HCT116 (cell line): ENCODE results near the gene LYSMD4. TPM values are rescaled to one million over a fixed set of nuclear protein-coding genes. Genes with fewer than 3 reads are reported as not detected.
A peak's percentile ranks its signal among the peaks of the same experiment; 100 is the strongest.

Experiments
- ATAC-seq: fragments of 200-7000 bp; cut with Tn5 transposase; 2 replicates; pipeline ENCODE4 v1.9.1; 2020; ENCODE audit warnings: mild to moderate bottlenecking, moderate library complexity
- BruUV-seq: library from RNA; stranded (reverse); fragments of 400-500 nt; replicated peaks from 2 replicates; lab custom pipeline; 2021; lab: Mats Ljungman, UMichigan
- CTCF ChIA-PET: fragments of 300-600 bp; sonication (Branson Sonifier 250); formaldehyde crosslinking; loops from one replicate; lab custom pipeline; 2021; ENCODE audit warnings: antibody characterized with exemption; lab: Charles Lee
- POLR2A ChIA-PET: fragments of 300-600, 350-600 bp; sonication (Branson Sonifier 250); formaldehyde crosslinking; loops from one replicate; lab custom pipeline; 2021; ENCODE audit warnings: antibody characterized with exemption; lab: Charles Lee
- RAD21 ChIA-PET, 2 experiments: fragments of 300-600 bp; sonication (Branson Sonifier 250); formaldehyde crosslinking; loops; one replicate each; lab custom pipeline; 2023; ENCODE audit warnings: low total read pairs in 2 of 2; ENCODE audit not compliant: uncharacterized antibody in 2 of 2, unreplicated experiment in 2 of 2, low non-redundant PET in 1 of 2; lab: Charles Lee
- DNase-seq: peaks from one replicate; pipeline ENCODE4 v3.0.0-alpha.2; 2010; ENCODE audit warnings: low read depth, low spot score
- H2AFZ ChIP-seq: fragments of 200-600 bp; shearing (Covaris generic), sonication (generic); 2 replicates; pipeline ENCODE4 v1.6.1; 2017; ENCODE audit warnings: low read depth, mixed run types, mixed read lengths, antibody characterized with exemption, low read length; ENCODE audit not compliant: poor library complexity, severe bottlenecking
- H3K27ac ChIP-seq: 2 replicates; pipeline ENCODE4 v1.5.1; 2012; ENCODE audit warnings: low read depth, low read length
- H3K27me3 ChIP-seq: fragments of 200-600 bp; sonication (generic); 2 replicates; pipeline ENCODE4 v1.6.1; 2016; ENCODE audit warnings: mixed run types, low read length, mixed read lengths; ENCODE audit not compliant: insufficient read depth
- H3K36me3 ChIP-seq, 2 experiments: fragments of 200-500 bp in 1 of 2; fragments of 200-600 bp in 1 of 2; sonication (Bioruptor generic) in 1 of 2; sonication (generic) in 1 of 2; 2 replicates each; pipeline versions ENCODE4 v1.5.1 to v1.6.1; 2014 to 2016; ENCODE audit warnings: low read length in 2 of 2, inconsistent platforms in 1 of 2, mixed read lengths in 1 of 2, mixed run types in 1 of 2; ENCODE audit not compliant: insufficient read depth in 2 of 2, control insufficient read depth in 1 of 2
- H3K4me1 ChIP-seq, 2 experiments: fragments of 200-600 bp in 1 of 2; sonication (generic) in 1 of 2; 2 replicates each; pipeline versions ENCODE4 v1.5.1 to v1.6.1; 2012 to 2017; ENCODE audit warnings: low read length in 2 of 2, inconsistent platforms in 1 of 2, mild to moderate bottlenecking in 1 of 2, mixed read lengths in 1 of 2, mixed run types in 1 of 2, moderate library complexity in 1 of 2; ENCODE audit not compliant: insufficient read depth in 2 of 2, control insufficient read depth in 1 of 2
- H3K4me2 ChIP-seq: fragments of 200-600 bp; sonication (generic); 2 replicates; pipeline ENCODE4 v1.6.1; 2017; ENCODE audit warnings: mixed run types, low read length, mixed read lengths
- H3K4me3 ChIP-seq, 2 experiments: fragments of 200-600 bp in 1 of 2; sonication (generic) in 1 of 2; replicated peaks in 1 of 2; 2 replicates each; pipeline ENCODE4 v1.5.1; 2011 to 2016; ENCODE audit warnings: low read length in 2 of 2, control low read depth in 1 of 2, low read depth in 1 of 2, mild to moderate bottlenecking in 1 of 2, mixed read lengths in 1 of 2, mixed run types in 1 of 2
- H3K79me2 ChIP-seq: fragments of 200-600 bp; sonication (generic); 2 replicates; pipeline ENCODE4 v1.6.1; 2017; ENCODE audit warnings: mild to moderate bottlenecking, mixed run types, low read length, moderate library complexity, mixed read lengths; ENCODE audit not compliant: insufficient read depth
- H3K9ac ChIP-seq: fragments of 200-600 bp; sonication (generic); 2 replicates; pipeline ENCODE4 v1.6.1; 2016; ENCODE audit warnings: low read length, mixed read lengths
- H3K9me2 ChIP-seq: fragments of 200-600 bp; sonication (generic), shearing (Covaris generic); 2 replicates; pipeline ENCODE4 v1.6.1; 2017; ENCODE audit warnings: mixed run types, mild to moderate bottlenecking, moderate library complexity; ENCODE audit not compliant: insufficient read depth
- H3K9me3 ChIP-seq, 2 experiments: fragments of 200-500 bp in 1 of 2; fragments of 200-600 bp in 1 of 2; sonication (Bioruptor generic) in 1 of 2; sonication (generic) in 1 of 2; 2 replicates each; pipeline ENCODE4 v1.6.1; 2014 to 2017; ENCODE audit warnings: low read length in 2 of 2, mixed read lengths in 2 of 2, inconsistent platforms in 1 of 2, low read depth in 1 of 2, mild to moderate bottlenecking in 1 of 2, mixed run types in 1 of 2, moderate library complexity in 1 of 2; ENCODE audit not compliant: control insufficient read depth in 1 of 2, insufficient read depth in 1 of 2
- H4K20me1 ChIP-seq: fragments of 200-600 bp; sonication (generic), shearing (Covaris generic); 2 replicates; pipeline ENCODE4 v1.6.1; 2017; ENCODE audit warnings: mixed run types, mild to moderate bottlenecking, moderate library complexity; ENCODE audit not compliant: insufficient read depth
- CBX3 ChIP-seq: IDR thresholded peaks from 2 replicates; pipeline ENCODE4 v1.6.1; 2012; ENCODE audit warnings: low read depth
- CEBPB ChIP-seq: IDR thresholded peaks from 2 replicates; pipeline ENCODE4 v1.6.1; 2012; ENCODE audit warnings: low read depth
- EGR1 ChIP-seq: IDR thresholded peaks from 2 replicates; pipeline ENCODE4 v1.6.1; 2012; ENCODE audit warnings: low read depth
- ELF1 ChIP-seq: IDR thresholded peaks from 2 replicates; pipeline ENCODE4 v1.6.1; 2012; ENCODE audit warnings: low read depth, borderline replicate concordance
- EZH2 ChIP-seq: fragments of 200-600 bp; sonication (generic); IDR thresholded peaks from 2 replicates; pipeline ENCODE4 v1.6.1; 2017; ENCODE audit warnings: antibody characterized with exemption, mixed run types
- FOSL1 ChIP-seq: IDR thresholded peaks from 2 replicates; pipeline ENCODE4 v1.6.1; 2012; ENCODE audit warnings: low read depth
- JUND ChIP-seq: IDR thresholded peaks from 2 replicates; pipeline ENCODE4 v1.6.1; 2012
- POLR2A ChIP-seq: IDR thresholded peaks from 2 replicates; pipeline ENCODE4 v1.7.0; 2011; ENCODE audit warnings: borderline replicate concordance; ENCODE audit not compliant: insufficient read depth, insufficient read length; ENCODE audit errors: extremely low read depth
- POLR2AphosphoS5 ChIP-seq: IDR thresholded peaks from 2 replicates; pipeline ENCODE4 v1.6.1; 2011; ENCODE audit warnings: mild to moderate bottlenecking, low read depth, low read length, moderate library complexity
- RAD21 ChIP-seq: IDR thresholded peaks from 2 replicates; pipeline ENCODE4 v1.6.1; 2012; ENCODE audit warnings: low read depth, mild to moderate bottlenecking
- SIN3A ChIP-seq: IDR thresholded peaks from 2 replicates; pipeline ENCODE4 v1.6.1; 2012; ENCODE audit warnings: low read depth
- SP1 ChIP-seq: IDR thresholded peaks from 2 replicates; pipeline ENCODE4 v1.6.1; 2012; ENCODE audit warnings: low read depth
- SRF ChIP-seq: IDR thresholded peaks from 2 replicates; pipeline ENCODE4 v1.6.1; 2012; ENCODE audit warnings: low read depth
- TCF7L2 ChIP-seq: IDR thresholded peaks from 2 replicates; pipeline ENCODE4 v1.7.0; 2011; ENCODE audit warnings: borderline replicate concordance, inconsistent platforms; ENCODE audit not compliant: insufficient read depth, insufficient read length; ENCODE audit errors: extremely low read depth
- YY1 ChIP-seq: IDR thresholded peaks from 2 replicates; pipeline ENCODE4 v1.6.1; 2011; ENCODE audit warnings: low read length, low read depth, moderate library complexity, mild to moderate bottlenecking; ENCODE audit not compliant: insufficient replicate concordance; ENCODE audit errors: extremely low read depth
- ZBTB33 ChIP-seq: IDR thresholded peaks from 2 replicates; pipeline ENCODE4 v1.6.1; 2011; ENCODE audit warnings: mild to moderate bottlenecking, low read length, moderate library complexity; ENCODE audit not compliant: insufficient replicate concordance; ENCODE audit errors: extremely low read depth
- ZFX ChIP-seq: fragments of 450-650 bp; IDR thresholded peaks from 2 replicates; pipeline ENCODE4 v1.6.1; 2017
- intact Hi-C: fragments of 100-400 bp; cut with micrococcal nuclease; formaldehyde crosslinking; loops from 2 replicates; pipeline ENCODE4 v1.10.0; 2022
- total RNA-seq: library from RNA; stranded (reverse); gene quantifications from one replicate; pipeline ENCODE4 v1.2.1, GENCODE V29; 2021; ENCODE audit not compliant: unreplicated experiment
- TF ChIP-seq, protein P1 (sequence below): IDR thresholded peaks from 2 replicates; pipeline ENCODE4 v1.6.1; 2012
- TF ChIP-seq, protein P2 (sequence below), 3 experiments: fragments of 200-600 bp in 1 of 3; sonication (generic) in 1 of 3; IDR thresholded peaks in 2 of 3; conservative IDR thresholded peaks in 1 of 3; 2 replicates each; pipeline ENCODE4 v1.5.1; 2012 to 2017; ENCODE audit warnings: low read depth in 2 of 3, low read length in 2 of 3, antibody characterized with exemption in 1 of 3, borderline replicate concordance in 1 of 3, control low read depth in 1 of 3, mild to moderate bottlenecking in 1 of 3, mixed read lengths in 1 of 3, mixed run types in 1 of 3, moderate library complexity in 1 of 3; ENCODE audit not compliant: insufficient read depth in 1 of 3
- TF ChIP-seq, protein P3 (sequence below): IDR thresholded peaks from 2 replicates; pipeline ENCODE4 v1.6.1; 2012; ENCODE audit warnings: low read depth

LYSMD4 gene
- total RNA-seq, 1 experiment from 2014 or later: 8.6 TPM

GRCh38 chr15:99704444-99704838, 28.8 kb downstream of the LYSMD4 start:
- H3K36me3 ChIP-seq: no peaks in the 10 kb centered on the region
- no TSS peak for BruUV-seq
- no peak overlapping the region for H3K27ac ChIP-seq
- intact Hi-C loops: loop anchor here (1.0 to 5.0 kb wide), 6 partner anchors 52 to 431 kb away; partner anchors contain the start of gene MEF2A
- RAD21 ChIA-PET: interaction anchor here (0.6 to 1.7 kb wide), 11 partner anchors 29 to 453 kb away, joined by 3 to 12 read pairs (median 4); partner anchors contain the start of genes LRRC28 (in 1 of the 2) and LYSMD4 (in 1 of the 2)
- H3K9ac ChIP-seq: no peak overlapping the region
- no peaks in the 10 kb centered on the region; the same call in 1 of the 2 replicates for H3K79me2 ChIP-seq
- no peaks in the 10 kb centered on the region for H3K27me3 ChIP-seq
- ATAC-seq: peak; percentile 65
- CTCF ChIA-PET: interaction anchor here (0.5 to 2.8 kb wide), 52 partner anchors 10 to 604 kb away, joined by 3 to 88 read pairs (median 5); partner anchors contain the start of genes LRRC28, LYSMD4, MEF2A and SYNM
- POLR2A ChIA-PET: interaction anchor here (0.9 to 1.6 kb wide), 7 partner anchors 29 to 453 kb away, joined by 3 to 6 read pairs (median 4); partner anchors contain the start of genes LRRC28 and LYSMD4
- peaks cover 17 to 31% of the 10 kb centered on the region in 2 experiments for H3K4me1 ChIP-seq
- H2AFZ ChIP-seq: no peak overlapping the region
- H3K9me3 ChIP-seq: no peaks in the 10 kb centered on the region
- no peak overlapping the region for H3K4me2 ChIP-seq
- no peaks in the 10 kb centered on the region for H3K9me2 ChIP-seq
- no peaks in the 10 kb centered on the region; the same call in 1 of the 2 replicates for H4K20me1 ChIP-seq
- TF ChIP-seq ZBTB33 (no peak), TCF7L2 (peak; percentile 50), EZH2 (no peak), ZFX (no peak), SP1 (peak; percentile 8; the same call in 1 of the 2 replicates), POLR2AphosphoS5 (peak; percentile 21; the same call in 1 of the 2 replicates), CBX3 (peak; percentile 66; the same call in 1 of the 2 replicates), EGR1 (no peak), FOSL1 (no peak), RAD21 (peak; percentile 89), YY1 (peak; percentile 16), JUND (no peak), SIN3A (no peak), SRF (no peak), ELF1 (no peak), CEBPB (no peak; the same call in 1 of the 2 replicates), POLR2A (no peak)
- TF ChIP-seq, protein P1, sequence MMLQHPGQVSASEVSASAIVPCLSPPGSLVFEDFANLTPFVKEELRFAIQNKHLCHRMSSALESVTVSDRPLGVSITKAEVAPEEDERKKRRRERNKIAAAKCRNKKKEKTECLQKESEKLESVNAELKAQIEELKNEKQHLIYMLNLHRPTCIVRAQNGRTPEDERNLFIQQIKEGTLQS: no peak
- TF ChIP-seq, protein P2, sequence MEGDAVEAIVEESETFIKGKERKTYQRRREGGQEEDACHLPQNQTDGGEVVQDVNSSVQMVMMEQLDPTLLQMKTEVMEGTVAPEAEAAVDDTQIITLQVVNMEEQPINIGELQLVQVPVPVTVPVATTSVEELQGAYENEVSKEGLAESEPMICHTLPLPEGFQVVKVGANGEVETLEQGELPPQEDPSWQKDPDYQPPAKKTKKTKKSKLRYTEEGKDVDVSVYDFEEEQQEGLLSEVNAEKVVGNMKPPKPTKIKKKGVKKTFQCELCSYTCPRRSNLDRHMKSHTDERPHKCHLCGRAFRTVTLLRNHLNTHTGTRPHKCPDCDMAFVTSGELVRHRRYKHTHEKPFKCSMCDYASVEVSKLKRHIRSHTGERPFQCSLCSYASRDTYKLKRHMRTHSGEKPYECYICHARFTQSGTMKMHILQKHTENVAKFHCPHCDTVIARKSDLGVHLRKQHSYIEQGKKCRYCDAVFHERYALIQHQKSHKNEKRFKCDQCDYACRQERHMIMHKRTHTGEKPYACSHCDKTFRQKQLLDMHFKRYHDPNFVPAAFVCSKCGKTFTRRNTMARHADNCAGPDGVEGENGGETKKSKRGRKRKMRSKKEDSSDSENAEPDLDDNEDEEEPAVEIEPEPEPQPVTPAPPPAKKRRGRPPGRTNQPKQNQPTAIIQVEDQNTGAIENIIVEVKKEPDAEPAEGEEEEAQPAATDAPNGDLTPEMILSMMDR (IDR thresholded peaks at IDR 0.05 in 2 of 3, conservative IDR thresholded peaks at IDR 0.05 in 1 of 3; ENCODE audit: borderline replicate concordance in 1 of 3, insufficient read depth in 1 of 3, low read depth in 2 of 3, low read length in 2 of 3): peak; percentile 60 to 83 (median 79); a peak in 5 of 6 replicates
- TF ChIP-seq, protein P3, sequence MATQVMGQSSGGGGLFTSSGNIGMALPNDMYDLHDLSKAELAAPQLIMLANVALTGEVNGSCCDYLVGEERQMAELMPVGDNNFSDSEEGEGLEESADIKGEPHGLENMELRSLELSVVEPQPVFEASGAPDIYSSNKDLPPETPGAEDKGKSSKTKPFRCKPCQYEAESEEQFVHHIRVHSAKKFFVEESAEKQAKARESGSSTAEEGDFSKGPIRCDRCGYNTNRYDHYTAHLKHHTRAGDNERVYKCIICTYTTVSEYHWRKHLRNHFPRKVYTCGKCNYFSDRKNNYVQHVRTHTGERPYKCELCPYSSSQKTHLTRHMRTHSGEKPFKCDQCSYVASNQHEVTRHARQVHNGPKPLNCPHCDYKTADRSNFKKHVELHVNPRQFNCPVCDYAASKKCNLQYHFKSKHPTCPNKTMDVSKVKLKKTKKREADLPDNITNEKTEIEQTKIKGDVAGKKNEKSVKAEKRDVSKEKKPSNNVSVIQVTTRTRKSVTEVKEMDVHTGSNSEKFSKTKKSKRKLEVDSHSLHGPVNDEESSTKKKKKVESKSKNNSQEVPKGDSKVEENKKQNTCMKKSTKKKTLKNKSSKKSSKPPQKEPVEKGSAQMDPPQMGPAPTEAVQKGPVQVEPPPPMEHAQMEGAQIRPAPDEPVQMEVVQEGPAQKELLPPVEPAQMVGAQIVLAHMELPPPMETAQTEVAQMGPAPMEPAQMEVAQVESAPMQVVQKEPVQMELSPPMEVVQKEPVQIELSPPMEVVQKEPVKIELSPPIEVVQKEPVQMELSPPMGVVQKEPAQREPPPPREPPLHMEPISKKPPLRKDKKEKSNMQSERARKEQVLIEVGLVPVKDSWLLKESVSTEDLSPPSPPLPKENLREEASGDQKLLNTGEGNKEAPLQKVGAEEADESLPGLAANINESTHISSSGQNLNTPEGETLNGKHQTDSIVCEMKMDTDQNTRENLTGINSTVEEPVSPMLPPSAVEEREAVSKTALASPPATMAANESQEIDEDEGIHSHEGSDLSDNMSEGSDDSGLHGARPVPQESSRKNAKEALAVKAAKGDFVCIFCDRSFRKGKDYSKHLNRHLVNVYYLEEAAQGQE: no peak
- H3K4me3 ChIP-seq: no peak overlapping the region
- DNase-seq: peak; percentile 78
